Activated naive CD4-positive, alpha-beta T cell treated with anti-CD3 and anti-CD28 coated beads, Interleukin-2, amount 50 U/mL, for 72 hours (primary cell): ENCODE measurements around the gene NMRK1. TPM values are rescaled to one million over a fixed set of nuclear protein-coding genes. Genes with fewer than 3 reads are reported as not detected.
A peak's percentile ranks its signal among the peaks of the same experiment; 100 is the strongest.

Source experiments
- ATAC-seq, 2 donors: fragments of 150-1000 bp; cut with Tn5 transposase; 2 replicates each; pipeline ENCODE4 v1.10.0; 2021; ENCODE audit warnings: mild to moderate bottlenecking in 2 of 2, moderate library complexity in 2 of 2
- DNase-seq, 2 donors: peaks; one replicate each; pipeline ENCODE4 v3.0.0; 2021 to 2022; ENCODE audit warnings: low spot score in 2 of 2
- H3K27ac Mint-ChIP-seq, 2 donors: one replicate each; pipeline ENCODE4 v1.8.0; 2022; ENCODE audit warnings: mild to moderate bottlenecking in 2 of 2, mixed read lengths in 2 of 2
- H3K36me3 Mint-ChIP-seq, 2 donors: one replicate each; pipeline ENCODE4 v1.8.0; 2022; ENCODE audit warnings: mixed read lengths in 2 of 2
- H3K9me3 Mint-ChIP-seq, 2 donors: one replicate each; pipeline ENCODE4 v1.8.0; 2022; ENCODE audit warnings: mixed read lengths in 2 of 2
- total RNA-seq, 2 donors: library from RNA; stranded (reverse); gene quantifications; one replicate each; pipeline ENCODE4 v1.2.3, GENCODE V29; 2022

Gene NMRK1
- total RNA-seq, 2 donors from 2014 or later, result 14.7 to 30.6 TPM

DNA sequence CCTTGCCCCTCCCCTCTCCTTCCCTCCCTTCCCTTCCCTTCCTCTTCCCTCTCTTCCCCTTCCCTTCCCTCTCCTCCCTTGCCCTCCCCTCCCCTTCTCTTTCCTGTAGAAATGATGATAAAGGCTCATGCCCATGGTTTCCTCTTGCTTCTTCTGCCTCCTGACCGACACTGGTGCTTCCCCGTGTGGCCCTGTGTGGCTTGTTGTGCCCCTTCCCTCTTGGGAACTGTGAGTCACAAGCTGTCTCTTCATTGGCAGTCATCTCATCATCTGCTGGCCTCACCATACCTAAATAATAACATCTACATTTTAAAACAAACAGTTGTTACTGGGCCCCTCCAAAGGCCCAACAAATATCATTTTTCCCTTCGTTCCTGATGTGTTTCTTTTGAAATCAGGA is 48.2 kb downstream of the NMRK1 start:
- DNase-seq, result no peak
- H3K27ac Mint-ChIP-seq, result peak overlapping the region; percentile 21 to 32
- ATAC-seq, result peak; percentile 37 to 46
- H3K36me3 Mint-ChIP-seq, result no peaks in the 10 kb centered on the region
- H3K9me3 Mint-ChIP-seq, result peaks cover 0 to 3% of the 10 kb centered on the region in 2 donors

DNA sequence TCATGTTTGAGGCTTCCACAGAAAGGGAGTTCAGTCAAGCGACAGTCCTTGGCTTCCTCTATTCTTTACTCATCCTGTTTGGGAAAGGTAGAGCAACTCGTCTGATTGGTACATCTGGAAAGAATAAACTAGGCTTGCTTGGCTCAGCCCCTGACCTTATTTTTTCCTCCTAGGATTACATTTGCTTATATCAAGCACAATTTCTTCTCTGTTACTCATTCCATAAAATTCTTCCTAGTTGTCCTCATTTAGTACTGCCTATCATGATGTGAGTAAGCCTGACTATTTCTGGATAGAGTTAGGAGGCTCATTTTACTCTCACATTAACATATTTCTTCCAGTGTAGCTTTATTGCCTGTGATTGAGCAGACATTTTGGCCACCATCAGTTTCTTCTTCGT is 48.9 kb downstream of the NMRK1 start:
- ATAC-seq (no peak), DNase-seq (no peak)
- H3K27ac Mint-ChIP-seq, result no peak overlapping the region
- H3K36me3 Mint-ChIP-seq, result no peaks in the 10 kb centered on the region
- peaks cover 0 to 3% of the 10 kb centered on the region in 2 donors for H3K9me3 Mint-ChIP-seq

DNA sequence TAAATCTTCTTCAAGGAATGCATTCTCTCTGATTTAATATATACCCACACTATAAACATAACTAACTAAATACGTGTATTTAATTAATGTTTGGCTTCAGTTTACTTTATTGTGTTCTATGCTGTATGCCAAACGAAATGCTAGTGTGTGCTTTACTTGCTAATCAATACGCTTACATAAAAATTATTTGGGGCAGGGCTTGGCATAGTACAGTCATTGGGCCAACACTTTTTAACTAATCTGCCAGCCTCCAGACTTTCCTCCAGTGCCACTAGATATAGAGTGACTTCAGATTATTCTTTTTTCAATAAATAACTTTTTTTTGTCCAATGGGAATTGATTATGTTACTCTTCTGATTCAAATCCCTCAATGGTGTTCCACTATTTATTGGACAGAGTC is 51.2 kb downstream of the NMRK1 start:
- H3K9me3 Mint-ChIP-seq, result peaks cover 0 to 3% of the 10 kb centered on the region in 2 donors
- no peak overlapping the region for H3K27ac Mint-ChIP-seq
- H3K36me3 Mint-ChIP-seq, result no peaks in the 10 kb centered on the region
- ATAC-seq (no peak), DNase-seq (no peak)

DNA sequence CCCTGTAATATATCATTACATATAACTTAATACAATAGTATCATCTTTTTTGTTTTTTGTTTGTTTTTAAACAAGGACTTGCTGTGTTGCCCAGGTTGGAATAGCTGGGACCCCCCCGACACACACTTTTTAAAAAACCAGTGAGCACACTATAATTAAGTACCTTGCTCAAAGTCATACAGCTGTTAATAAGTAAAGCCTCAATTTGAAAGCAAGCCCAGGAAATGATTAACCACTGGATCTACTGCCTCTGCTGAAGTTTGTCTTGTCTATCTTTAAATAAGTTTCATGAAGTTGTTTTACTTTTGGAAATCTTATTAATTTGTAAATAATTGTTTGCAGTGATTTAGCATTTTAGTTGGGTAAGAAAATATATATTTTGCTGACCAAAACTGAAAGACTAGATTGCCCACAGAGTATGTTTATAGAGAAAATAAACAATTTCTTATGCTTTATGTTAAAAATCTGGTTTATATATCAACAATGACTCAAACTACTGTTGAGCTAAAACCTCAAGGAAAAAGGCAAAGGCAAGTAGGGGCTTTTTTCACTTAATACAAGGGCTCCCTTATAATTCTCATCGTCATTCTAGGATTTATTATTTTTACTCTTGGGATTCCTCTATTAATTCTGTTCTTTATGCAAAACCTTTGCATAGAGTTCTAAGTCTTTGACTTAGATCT is 54.0 kb downstream of the NMRK1 start:
- no peak for DNase-seq
- no peak for ATAC-seq
- H3K27ac Mint-ChIP-seq, result no peak overlapping the region
- H3K9me3 Mint-ChIP-seq, result no peaks in the 10 kb centered on the region
- no peaks in the 10 kb centered on the region for H3K36me3 Mint-ChIP-seq

DNA sequence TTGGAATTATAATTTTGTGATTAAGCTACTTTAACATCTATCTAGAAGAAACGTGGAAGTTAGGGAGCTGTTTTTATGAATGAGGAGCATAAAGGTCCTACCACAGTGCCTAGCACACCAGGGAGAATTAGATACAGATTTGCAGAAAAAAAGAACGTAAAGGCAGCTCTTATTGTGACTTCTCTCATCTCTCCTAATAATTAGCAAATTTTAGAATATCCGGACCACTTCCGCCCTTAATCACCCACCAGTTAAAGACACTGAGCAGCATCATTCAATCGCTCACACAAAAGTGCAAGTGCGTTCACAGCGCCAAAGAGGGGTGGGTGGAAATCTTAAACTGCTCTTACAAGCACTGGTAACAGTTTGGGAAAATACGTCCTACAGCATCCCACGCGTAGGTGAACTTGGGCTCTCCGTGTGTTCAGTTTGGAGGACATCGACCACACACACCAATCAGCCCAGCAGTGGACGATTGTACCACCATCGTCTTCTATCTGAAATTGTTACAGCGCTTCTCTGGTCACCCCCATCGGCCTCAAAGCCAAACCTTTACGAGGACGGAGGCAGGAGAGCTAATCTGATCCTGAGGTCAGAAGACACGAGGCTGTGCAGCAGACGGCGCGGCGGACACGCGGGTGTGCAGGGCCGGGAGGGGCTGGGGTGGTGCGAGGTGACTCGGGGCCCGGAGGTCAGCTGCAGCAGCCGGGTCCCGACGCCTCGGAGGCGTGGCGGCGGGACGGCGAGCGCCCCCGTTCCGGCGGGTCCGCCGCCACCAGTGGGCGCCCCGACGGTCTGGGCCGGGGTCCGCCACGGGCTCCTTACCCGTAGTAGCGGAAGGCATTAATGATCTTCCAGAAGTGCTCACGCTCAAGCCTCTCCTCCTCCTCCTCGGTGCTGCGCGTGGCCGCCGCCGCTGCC is 60.5 kb downstream of the NMRK1 start:
- Mint-ChIP-seq H3K36me3 (peaks cover 11 to 14% of the 10 kb centered on the region in 2 donors), H3K27ac (peak overlapping the region; percentile 90 to 95), H3K9me3 (no peaks in the 10 kb centered on the region)
- DNase-seq (no peak), ATAC-seq (peak; percentile 50 to 61)

DNA sequence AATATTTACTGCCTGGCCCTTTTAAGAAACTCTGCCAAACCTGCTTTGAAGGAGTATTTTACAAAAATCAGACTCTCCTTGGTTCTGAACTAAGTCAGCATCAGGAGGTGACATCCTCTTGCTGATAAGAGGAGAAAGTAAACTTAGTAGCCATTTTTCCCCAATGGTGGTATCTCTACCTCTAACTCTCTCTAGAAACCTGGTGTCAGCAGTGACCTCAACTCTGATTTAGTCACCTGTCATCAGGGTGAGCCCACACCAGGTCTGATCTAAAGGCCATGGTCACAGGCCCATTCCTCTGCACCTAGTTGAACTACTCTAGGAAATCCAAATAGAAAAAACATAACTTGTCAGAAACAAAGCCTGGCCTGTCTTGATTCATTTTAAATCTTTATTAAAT is 64.1 kb downstream of the NMRK1 start:
- no peak for DNase-seq
- Mint-ChIP-seq H3K36me3 (peaks cover 20 to 29% of the 10 kb centered on the region in 2 donors), H3K27ac (no peak overlapping the region), H3K9me3 (peaks cover 0 to 6% of the 10 kb centered on the region in 2 donors)
- ATAC-seq, result no peak

DNA sequence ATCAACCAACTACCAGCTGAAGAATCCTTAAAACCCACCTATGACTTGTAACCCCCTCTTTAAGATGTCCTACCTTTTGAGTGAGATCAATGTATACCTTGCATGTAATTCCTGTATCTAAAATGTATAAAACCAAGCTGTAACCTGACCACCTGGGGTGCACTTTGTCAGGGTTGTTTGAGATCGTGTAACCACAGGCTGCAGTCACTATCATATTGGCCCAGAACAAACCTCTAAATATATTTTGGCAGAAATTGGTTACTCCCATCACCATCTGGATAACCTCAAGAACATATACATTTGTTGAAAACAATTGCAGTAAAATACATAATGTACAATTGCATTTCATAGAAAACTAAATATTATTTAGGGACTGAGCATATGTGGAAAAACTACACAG is 68.3 kb downstream of the NMRK1 start:
- ATAC-seq (no peak), DNase-seq (no peak)
- Mint-ChIP-seq H3K9me3 (peaks cover 0 to 6% of the 10 kb centered on the region in 2 donors), H3K36me3 (peaks cover 6 to 22% of the 10 kb centered on the region in 2 donors), H3K27ac (no peak overlapping the region)

DNA sequence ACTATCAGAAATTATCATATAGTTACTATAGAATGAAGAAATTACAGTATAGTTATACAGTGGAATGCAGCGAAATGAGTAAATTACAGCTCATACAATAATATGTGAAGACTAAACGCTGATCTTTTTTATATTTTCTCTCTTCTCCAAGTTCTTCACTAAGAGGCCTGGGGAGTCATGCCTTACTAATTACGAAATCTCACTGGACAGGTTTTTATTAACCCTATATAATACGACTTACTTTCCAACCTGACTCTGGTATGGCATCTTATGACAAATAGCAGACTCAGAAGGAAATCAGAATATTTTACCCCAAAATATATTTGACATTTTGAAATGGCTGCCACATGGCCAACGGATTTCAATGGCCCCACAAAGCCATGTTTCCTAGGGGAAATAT is 68.9 kb downstream of the NMRK1 start:
- Mint-ChIP-seq H3K36me3 (peaks cover 6 to 22% of the 10 kb centered on the region in 2 donors), H3K27ac (no peak overlapping the region), H3K9me3 (peaks cover 0 to 6% of the 10 kb centered on the region in 2 donors)
- DNase-seq (no peak), ATAC-seq (no peak)

DNA sequence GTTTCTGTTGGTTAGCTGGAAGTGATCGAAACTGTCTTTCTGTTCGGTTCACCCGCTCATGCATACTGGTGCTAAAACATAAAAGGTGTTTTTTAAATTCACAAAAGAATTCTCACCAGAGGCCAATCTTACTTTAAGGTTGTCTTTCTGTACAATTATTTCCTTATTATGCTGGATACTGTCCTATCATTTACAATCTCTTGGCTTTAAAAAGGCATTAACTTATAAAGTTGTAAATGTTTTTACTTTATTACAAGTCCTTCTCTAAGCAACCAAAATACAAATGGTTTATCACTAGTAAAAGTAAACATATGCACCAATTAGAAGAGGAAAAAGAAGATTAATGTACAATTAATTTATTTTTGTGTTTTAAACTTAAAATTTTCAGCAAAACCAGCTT is 70.6 kb downstream of the NMRK1 start:
- H3K9me3 Mint-ChIP-seq, result peaks cover 0 to 6% of the 10 kb centered on the region in 2 donors
- peaks cover 6 to 17% of the 10 kb centered on the region in 2 donors for H3K36me3 Mint-ChIP-seq
- no peak for DNase-seq
- no peak for ATAC-seq
- no peak overlapping the region for H3K27ac Mint-ChIP-seq

DNA sequence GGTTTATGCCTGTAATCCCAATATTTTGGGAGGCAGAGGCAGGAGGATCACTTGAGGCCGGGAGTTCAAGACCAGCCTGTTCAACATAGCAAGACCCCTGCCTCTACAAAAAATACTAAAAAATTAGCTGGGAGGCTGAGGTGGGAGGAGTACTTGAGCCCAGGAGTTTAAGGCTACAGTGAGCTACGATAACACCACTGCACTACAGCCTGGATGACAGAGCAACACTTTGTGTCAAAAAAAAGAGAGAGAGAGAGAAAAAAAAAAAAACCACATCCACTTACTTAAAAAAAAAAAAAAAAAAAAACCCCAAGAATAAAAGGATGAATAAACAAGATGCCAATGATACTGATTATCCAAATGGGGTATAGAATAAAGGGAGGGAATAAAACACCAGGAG is 74.2 kb downstream of the NMRK1 start:
- DNase-seq, result no peak
- H3K9me3 Mint-ChIP-seq, result no peaks in the 10 kb centered on the region
- no peak overlapping the region for H3K27ac Mint-ChIP-seq
- ATAC-seq, result no peak
- H3K36me3 Mint-ChIP-seq, result peaks cover 0 to 9% of the 10 kb centered on the region in 2 donors

Other genes with a start within 250 kb of the NMRK1 start
- under 1 TPM in 1 of 2 donors, not detected in 1; 0.31 TPM for gene TRPM6, start 200.2 kb downstream of the NMRK1 start, total RNA-seq
- 10 to 100 TPM; 16.5 to 18.6 TPM for gene C9orf40, start 135.2 kb downstream of the NMRK1 start, total RNA-seq
- gene CARNMT1, start 59.9 kb downstream of the NMRK1 start, total RNA-seq, result 10 to 100 TPM; 20.1 to 29.4 TPM
- 100 to 1,000 TPM in 1 of 2 donors, 10 to 100 TPM in 1; 69.0 to 105 TPM for gene OSTF1, start 359 bp upstream of the NMRK1 start, total RNA-seq